Measurements from ENCODE around the gene FRMD4A. TPM values are rescaled to one million over a fixed set of nuclear protein-coding genes. Genes with fewer than 3 reads are reported as not detected.

Gene FRMD4A
- total RNA-seq, 1 experiment from 2014 or later: 19.6 TPM

DNA sequence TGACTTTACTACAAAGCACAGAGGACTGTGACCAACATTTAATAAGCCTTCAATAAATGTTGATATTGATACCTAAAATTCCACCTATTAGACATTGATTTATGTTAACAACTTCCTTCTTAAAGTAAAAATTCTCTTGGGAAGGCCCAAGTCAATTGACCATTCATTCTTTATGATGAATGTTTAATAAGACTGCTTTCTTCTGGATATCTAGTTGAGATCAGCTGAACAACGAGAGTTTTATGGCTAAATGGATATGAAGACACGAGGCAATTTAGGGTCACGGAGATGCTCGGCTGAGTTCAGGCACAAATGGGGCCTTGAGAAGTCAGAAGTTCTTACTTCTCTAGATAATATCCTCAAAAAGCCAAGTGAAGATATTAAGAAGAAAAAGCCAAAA, 258.8 kb downstream of the FRMD4A start:
- Histone ChIP-seq H2AK5ac (ENCODE audit: insufficient read length, low read length) (no peak overlapping the region), H2BK120ac (ENCODE audit: low read depth, low read length, poor library complexity, severe bottlenecking) (no peak overlapping the region), H3K56ac (ENCODE audit: insufficient read length, low read depth, low read length) (no peak overlapping the region), H3K79me1 (ENCODE audit: insufficient read depth, low read depth, low read length, poor library complexity, severe bottlenecking) (no peaks in the 10 kb centered on the region), H3K9me3 (ENCODE audit: control insufficient read depth, low read depth, low read length) (no peaks in the 10 kb centered on the region), H2BK15ac (ENCODE audit: low read depth, low read length) (no peak overlapping the region), H3K14ac (ENCODE audit: insufficient read depth, low read length) (no peak overlapping the region), H2BK20ac (ENCODE audit: low read depth, low read length, poor library complexity, severe bottlenecking) (no peak overlapping the region), H2BK5ac (ENCODE audit: insufficient read length, low read length) (no peak overlapping the region), H3K4me1 (ENCODE audit: insufficient read depth, low read length) (peaks cover 2% of the 10 kb centered on the region; the same call in 1 of the 2 replicates), H3T11ph (ENCODE audit: low read length) (no peak overlapping the region), H3K27me3 (ENCODE audit: insufficient read depth, low read length) (no peaks in the 10 kb centered on the region), H3K4me2 (ENCODE audit: insufficient read depth, insufficient read length, low read length) (no peak overlapping the region), H3K9ac (ENCODE audit: extremely low read depth, insufficient read length, low read length) (no peak overlapping the region), H3K4ac (ENCODE audit: low read depth, low read length) (no peak overlapping the region), H2BK12ac (ENCODE audit: insufficient read length, low read depth, low read length) (no peak overlapping the region), H3K23ac (ENCODE audit: insufficient read length, low read depth, low read length) (no peak overlapping the region), H4K5ac (ENCODE audit: insufficient read length, low read depth, low read length) (no peak overlapping the region), H3K79me2 (ENCODE audit: insufficient read depth, low read length) (no peaks in the 10 kb centered on the region), H2AFZ (ENCODE audit: low read length) (no peak overlapping the region), H3K23me2 (ENCODE audit: insufficient read length, low read depth, low read length, poor library complexity, severe bottlenecking) (no peaks in the 10 kb centered on the region), H3K27ac (ENCODE audit: insufficient read length, low read depth, low read length) (no peak overlapping the region), H3K18ac (ENCODE audit: insufficient read length, low read depth, low read length) (no peak overlapping the region), H4K91ac (ENCODE audit: insufficient read length, low read depth, low read length) (no peak overlapping the region), H4K20me1 (ENCODE audit: control insufficient read depth, insufficient read depth, insufficient read length) (no peaks in the 10 kb centered on the region), H4K8ac (replicated peaks; ENCODE audit: insufficient read length, low read depth, low read length) (no peak overlapping the region)
- H3K27me3 Mint-ChIP-seq (ENCODE audit: low read depth): peaks cover 3% of the 10 kb centered on the region; the same call in 1 of the 2 replicates
- TF ChIP-seq, protein P1, sequence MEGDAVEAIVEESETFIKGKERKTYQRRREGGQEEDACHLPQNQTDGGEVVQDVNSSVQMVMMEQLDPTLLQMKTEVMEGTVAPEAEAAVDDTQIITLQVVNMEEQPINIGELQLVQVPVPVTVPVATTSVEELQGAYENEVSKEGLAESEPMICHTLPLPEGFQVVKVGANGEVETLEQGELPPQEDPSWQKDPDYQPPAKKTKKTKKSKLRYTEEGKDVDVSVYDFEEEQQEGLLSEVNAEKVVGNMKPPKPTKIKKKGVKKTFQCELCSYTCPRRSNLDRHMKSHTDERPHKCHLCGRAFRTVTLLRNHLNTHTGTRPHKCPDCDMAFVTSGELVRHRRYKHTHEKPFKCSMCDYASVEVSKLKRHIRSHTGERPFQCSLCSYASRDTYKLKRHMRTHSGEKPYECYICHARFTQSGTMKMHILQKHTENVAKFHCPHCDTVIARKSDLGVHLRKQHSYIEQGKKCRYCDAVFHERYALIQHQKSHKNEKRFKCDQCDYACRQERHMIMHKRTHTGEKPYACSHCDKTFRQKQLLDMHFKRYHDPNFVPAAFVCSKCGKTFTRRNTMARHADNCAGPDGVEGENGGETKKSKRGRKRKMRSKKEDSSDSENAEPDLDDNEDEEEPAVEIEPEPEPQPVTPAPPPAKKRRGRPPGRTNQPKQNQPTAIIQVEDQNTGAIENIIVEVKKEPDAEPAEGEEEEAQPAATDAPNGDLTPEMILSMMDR (conservative IDR thresholded peaks at IDR 0.05): no peak
- H3K4me1 Mint-ChIP-seq: peaks cover 4 to 9% of the 10 kb centered on the region in 2 experiments; a peak in 3 of 4 replicates
- H3K27ac Mint-ChIP-seq: no peak overlapping the region
- peaks cover 0 to 2% (median 0%) of the 10 kb centered on the region in 3 experiments; a peak in 2 of 7 replicates for H3K36me3 Mint-ChIP-seq (ENCODE audit: insufficient read depth in 1 of 3, low read depth in 3 of 3)
- peaks cover 0 to 2% of the 10 kb centered on the region in 2 experiments; a peak in 3 of 5 replicates for H3K9me3 Mint-ChIP-seq
- WGBS (ENCODE audit: extremely low coverage, insufficient read length, low lambda C conversion rate): no CpG with 5 or more reads among the region's 4 CpGs
- DNase-seq: no peak
- no peak overlapping the region for H3K4me3 Mint-ChIP-seq

Measured in H9 (cell line).